ENCODE results near the gene NME2.
"Not testable (repeated sequence)": the region's sequence is repeated elsewhere in the genome, so short reads cannot be mapped to it uniquely, and the experiment has no call there.

NME2 gene

GRCh38 chr17:51165680-51166197 is 472 bp upstream of the NME2 start:
- no peak for DNase-seq (ENCODE audit: insufficient read length, low spot score)
- TF ChIP-seq POLR2A (IDR thresholded peaks at IDR 0.05; ENCODE audit: low read depth, low read length): no peak
- FAIRE-seq: no peak

- TF ChIP-seq POLR2A (IDR thresholded peaks at IDR 0.05; ENCODE audit: low read depth, low read length): no peak
- FAIRE-seq: no peak
These were observed 1.0 kb downstream of the NME2 start for GRCh38 chr17:51166987-51167931.

DNA sequence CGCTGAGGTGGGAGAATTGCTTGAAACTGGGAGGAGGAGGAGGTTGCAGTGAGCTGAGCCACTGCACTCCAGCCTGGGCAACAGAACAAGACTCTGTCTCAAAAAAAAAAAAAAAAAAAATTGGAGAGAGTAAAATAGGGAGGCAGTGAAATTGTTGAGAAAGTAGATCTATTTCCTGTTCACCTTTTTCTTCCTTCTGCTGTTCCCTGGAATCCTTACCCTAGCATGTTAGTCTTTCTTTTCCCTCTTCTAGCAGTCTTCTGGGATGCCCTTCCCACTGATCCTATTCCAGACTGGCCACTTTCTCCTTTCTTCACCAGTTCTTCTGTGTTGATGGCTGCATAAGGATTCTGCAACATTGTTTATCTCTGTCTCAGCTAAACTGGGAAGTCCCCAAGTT is 3.1 kb downstream of the NME2 start:
- DNase-seq (ENCODE audit: insufficient read length, low spot score) (no peak), FAIRE-seq (no peak)
- TF ChIP-seq POLR2A (IDR thresholded peaks at IDR 0.05; ENCODE audit: low read depth, low read length): no peak

More at GRCh38 chr17:51166987-51167931, 1.0 kb downstream of the NME2 start:
- peak; percentile 81 for DNase-seq (ENCODE audit: insufficient read length, low spot score)

DNA sequence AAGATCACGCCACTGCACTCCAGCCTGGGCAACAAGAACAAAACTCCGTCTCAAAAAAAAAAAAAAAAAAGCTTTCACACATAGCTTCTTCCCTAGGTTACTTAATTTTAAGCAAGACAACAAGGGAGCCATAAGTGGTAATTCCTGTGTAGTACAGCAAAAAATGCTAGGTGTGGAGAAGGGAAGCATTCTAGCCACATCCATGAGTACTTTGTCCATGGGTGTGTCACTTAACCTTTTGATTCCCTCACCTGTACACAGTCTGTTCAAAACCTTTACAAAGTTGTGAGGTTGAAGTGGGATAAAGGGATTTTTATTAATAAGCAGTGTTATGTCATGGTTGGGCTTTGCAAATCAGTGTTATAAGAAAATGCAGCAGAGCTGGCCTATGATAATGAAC is 4.5 kb downstream of the NME2 start:
- no peak for TF ChIP-seq POLR2A (IDR thresholded peaks at IDR 0.05; ENCODE audit: low read depth, low read length)
- no peak for FAIRE-seq
- DNase-seq (ENCODE audit: insufficient read length, low spot score): no peak

- not testable (repeated sequence) for DNase-seq (ENCODE audit: insufficient read length, low spot score); FAIRE-seq
These were observed 5.8 kb downstream of the NME2 start for GRCh38 chr17:51172030-51172429.

DNA sequence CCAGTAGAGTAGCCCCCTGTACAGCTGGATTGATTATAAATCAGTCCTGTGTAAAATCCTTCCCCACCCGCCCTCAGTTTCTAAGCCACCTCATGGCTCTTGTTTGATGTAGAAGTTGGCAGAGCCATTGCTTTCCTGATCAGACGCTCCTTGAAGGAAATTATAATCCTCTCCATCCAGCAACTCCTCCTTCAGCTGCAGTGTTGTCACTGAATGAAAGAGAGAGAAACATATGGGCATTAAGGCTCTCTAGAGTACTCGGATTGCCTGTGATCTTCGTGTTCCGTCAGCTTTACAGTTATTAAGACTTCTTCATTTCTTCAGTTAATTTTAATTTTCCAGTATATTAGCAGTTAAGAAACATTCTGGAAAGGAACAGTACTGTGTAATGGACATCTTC is 14.3 kb downstream of the NME2 start:
- DNase-seq (ENCODE audit: insufficient read length, low spot score) (no peak), FAIRE-seq (no peak)
- TF ChIP-seq POLR2A (IDR thresholded peaks at IDR 0.05; ENCODE audit: low read depth, low read length): no peak

DNA sequence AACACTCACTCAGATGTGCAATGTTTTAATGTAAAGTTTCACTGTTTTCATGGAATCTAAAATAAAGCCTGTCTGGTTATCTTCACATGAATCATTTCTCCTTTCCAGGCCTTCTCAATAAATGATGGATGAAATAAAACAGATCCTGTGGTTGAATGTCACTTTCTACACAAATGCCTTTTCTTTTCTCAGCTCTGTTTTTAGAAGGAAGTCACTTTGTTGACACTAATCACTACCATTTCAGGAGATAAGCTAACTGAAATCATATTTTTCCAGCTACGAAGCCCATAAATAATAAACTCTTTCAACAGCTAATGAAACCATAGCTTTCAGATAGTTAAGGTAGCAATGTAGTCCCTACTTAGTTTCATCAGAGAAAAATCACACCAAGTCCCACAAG is 17.9 kb downstream of the NME2 start:
- FAIRE-seq (peak; percentile 84), DNase-seq (ENCODE audit: insufficient read length, low spot score) (no peak)
- TF ChIP-seq POLR2A (IDR thresholded peaks at IDR 0.05; ENCODE audit: low read depth, low read length): no peak

DNA sequence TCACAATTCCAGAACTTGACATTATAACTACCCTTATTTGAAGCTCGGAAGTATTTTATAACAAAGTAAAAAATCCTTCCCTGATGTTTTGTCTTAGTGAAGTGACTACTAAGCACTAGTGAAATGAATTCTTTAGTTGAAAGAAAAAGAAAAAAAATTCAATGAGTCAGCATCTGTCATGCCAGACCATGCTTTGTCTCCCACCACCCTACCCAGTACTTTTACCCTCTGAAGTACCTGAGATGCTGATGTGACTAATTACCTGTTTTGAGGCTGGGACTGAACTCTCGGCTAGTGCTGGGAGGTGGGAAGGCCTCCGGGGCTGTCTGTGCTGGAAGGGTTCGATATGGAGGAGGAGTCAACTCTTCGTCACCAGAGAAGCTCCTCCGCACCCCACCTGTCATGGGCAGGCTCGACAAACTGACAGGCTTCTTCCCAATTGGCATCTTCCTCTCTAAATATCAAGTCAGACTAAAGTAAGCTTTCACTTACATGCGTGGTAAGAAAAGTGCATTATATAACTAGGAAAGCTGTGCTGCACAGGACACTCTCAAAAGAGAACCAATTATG is 19.6 kb downstream of the NME2 start:
- DNase-seq (ENCODE audit: insufficient read length, low spot score) (no peak), FAIRE-seq (peak; percentile 53)
- TF ChIP-seq POLR2A (IDR thresholded peaks at IDR 0.05; ENCODE audit: low read depth, low read length): no peak

DNA sequence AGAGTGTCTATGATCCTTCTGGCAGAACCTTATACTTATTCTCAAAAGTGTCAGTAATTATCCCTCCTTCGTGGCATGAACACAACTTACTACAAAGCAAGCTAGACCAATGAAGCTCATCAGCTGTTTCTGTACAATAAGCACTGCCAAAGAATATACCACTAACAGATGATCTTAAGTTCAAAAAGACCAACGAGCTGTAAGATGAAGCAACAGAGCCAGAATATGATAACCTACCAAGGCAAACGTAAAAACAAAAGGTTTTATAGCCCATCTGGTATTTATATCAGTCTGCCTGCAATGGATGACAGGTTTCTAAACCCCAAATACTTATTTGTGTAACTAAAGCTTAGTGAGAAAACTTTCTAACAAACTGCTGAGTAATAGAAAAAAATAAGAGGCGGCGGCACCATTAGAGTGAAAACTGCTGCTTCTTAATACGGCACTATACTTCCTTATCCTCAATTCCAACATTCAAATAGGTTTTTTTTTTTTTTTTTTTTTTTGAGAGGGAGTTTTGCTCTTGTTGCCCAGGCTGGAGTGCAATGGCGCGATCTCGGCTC is 22.1 kb downstream of the NME2 start:
- no peak for TF ChIP-seq POLR2A (IDR thresholded peaks at IDR 0.05; ENCODE audit: low read depth, low read length)
- no peak for DNase-seq (ENCODE audit: insufficient read length, low spot score)
- no peak for FAIRE-seq

- FAIRE-seq (no peak), DNase-seq (ENCODE audit: insufficient read length, low spot score) (no peak)
- no peak for TF ChIP-seq POLR2A (IDR thresholded peaks at IDR 0.05; ENCODE audit: low read depth, low read length)
These were observed 23.0 kb downstream of the NME2 start for GRCh38 chr17:51189162-51189561.

DNA sequence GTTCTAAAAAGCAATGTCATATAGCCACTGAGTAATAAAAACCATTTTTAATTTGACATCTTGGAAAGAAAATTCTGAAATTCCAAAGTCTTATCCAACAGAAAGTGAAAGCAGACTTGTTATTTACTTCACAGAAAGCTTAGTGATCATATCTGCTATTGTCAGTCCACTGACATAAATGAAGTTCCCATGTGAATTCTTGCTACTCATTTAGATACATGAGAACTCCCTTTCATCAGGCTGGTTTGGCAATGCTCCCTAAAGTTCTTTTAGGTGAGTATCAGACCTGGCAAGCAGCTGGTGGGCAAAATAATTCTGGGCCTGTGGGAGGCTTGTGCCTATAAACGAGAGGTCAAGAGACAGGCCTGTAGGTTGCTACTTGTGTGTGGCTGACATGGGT is 23.4 kb downstream of the NME2 start:
- FAIRE-seq: peak; percentile 15
- no peak for DNase-seq (ENCODE audit: insufficient read length, low spot score)
- TF ChIP-seq POLR2A (IDR thresholded peaks at IDR 0.05; ENCODE audit: low read depth, low read length): no peak

DNA sequence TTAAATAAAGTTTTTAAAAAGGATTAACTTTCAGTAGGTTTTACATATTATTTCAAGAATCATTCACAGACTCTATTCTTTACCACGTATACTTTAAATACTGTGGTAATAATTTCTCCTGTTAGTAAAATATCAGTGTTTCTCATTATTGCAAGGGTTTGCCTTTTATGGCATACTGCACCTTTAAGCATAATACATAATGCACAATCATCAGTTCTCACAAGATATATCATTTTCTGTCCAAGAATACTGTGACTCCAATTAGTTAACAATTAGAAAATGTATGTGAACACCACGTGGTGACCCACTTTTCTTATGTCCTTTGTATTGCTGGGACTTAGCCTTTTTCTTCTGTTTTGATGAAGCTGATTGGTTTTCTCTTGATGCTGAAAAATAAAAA is 25.7 kb downstream of the NME2 start:
- no peak for FAIRE-seq
- TF ChIP-seq POLR2A (IDR thresholded peaks at IDR 0.05; ENCODE audit: low read depth, low read length): no peak

GRCh38 chr17:51197754-51198153 is 31.5 kb downstream of the NME2 start:
- no peak for TF ChIP-seq POLR2A (IDR thresholded peaks at IDR 0.05; ENCODE audit: low read depth, low read length)
- DNase-seq (ENCODE audit: insufficient read length, low spot score) (no peak), FAIRE-seq (no peak)

More for the DNA sequence above, 25.7 kb downstream of the NME2 start:
- DNase-seq (ENCODE audit: insufficient read length, low spot score): no peak

- no peak for DNase-seq (ENCODE audit: insufficient read length, low spot score)
- TF ChIP-seq POLR2A (IDR thresholded peaks at IDR 0.05; ENCODE audit: low read depth, low read length): no peak
- FAIRE-seq: no peak
These were observed 34.1 kb downstream of the NME2 start for GRCh38 chr17:51200295-51200694.
